ENCODE measurements around the gene ALDOA. TPM values are rescaled to one million over a fixed set of nuclear protein-coding genes. Genes with fewer than 3 reads are reported as not detected.
"Not testable (repeated sequence)": the region's sequence is repeated elsewhere in the genome, so short reads cannot be mapped to it uniquely, and the experiment has no call there.

ALDOA gene
- total RNA-seq, 3 donors from 2014 or later: 479 to 672 (median 540) TPM

GRCh38 chr16:30031477-30031918 lies 34.1 kb upstream of the ALDOA start:
- Histone ChIP-seq H3K27ac (no peak overlapping the region), H3K4me1 (no peaks in the 10 kb centered on the region), H3K4me3 (no peak overlapping the region), H3K27me3 (peaks cover 14 to 57% of the 10 kb centered on the region in 2 donors), H3K36me3 (no peaks in the 10 kb centered on the region), H3K9me3 (no peaks in the 10 kb centered on the region)
- DNase-seq (ENCODE audit: low spot score in 2 of 2): no peak
- TF ChIP-seq, protein P1, sequence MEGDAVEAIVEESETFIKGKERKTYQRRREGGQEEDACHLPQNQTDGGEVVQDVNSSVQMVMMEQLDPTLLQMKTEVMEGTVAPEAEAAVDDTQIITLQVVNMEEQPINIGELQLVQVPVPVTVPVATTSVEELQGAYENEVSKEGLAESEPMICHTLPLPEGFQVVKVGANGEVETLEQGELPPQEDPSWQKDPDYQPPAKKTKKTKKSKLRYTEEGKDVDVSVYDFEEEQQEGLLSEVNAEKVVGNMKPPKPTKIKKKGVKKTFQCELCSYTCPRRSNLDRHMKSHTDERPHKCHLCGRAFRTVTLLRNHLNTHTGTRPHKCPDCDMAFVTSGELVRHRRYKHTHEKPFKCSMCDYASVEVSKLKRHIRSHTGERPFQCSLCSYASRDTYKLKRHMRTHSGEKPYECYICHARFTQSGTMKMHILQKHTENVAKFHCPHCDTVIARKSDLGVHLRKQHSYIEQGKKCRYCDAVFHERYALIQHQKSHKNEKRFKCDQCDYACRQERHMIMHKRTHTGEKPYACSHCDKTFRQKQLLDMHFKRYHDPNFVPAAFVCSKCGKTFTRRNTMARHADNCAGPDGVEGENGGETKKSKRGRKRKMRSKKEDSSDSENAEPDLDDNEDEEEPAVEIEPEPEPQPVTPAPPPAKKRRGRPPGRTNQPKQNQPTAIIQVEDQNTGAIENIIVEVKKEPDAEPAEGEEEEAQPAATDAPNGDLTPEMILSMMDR (IDR thresholded peaks at IDR 0.05): no peak
- TF ChIP-seq POLR2A (IDR thresholded peaks at IDR 0.05): no peak
- no peak for TF ChIP-seq POLR2AphosphoS5 (IDR thresholded peaks at IDR 0.05)
- intact Hi-C loops (cut with DNase I; ENCODE audit: low total_unique reads): no loop called here

DNA sequence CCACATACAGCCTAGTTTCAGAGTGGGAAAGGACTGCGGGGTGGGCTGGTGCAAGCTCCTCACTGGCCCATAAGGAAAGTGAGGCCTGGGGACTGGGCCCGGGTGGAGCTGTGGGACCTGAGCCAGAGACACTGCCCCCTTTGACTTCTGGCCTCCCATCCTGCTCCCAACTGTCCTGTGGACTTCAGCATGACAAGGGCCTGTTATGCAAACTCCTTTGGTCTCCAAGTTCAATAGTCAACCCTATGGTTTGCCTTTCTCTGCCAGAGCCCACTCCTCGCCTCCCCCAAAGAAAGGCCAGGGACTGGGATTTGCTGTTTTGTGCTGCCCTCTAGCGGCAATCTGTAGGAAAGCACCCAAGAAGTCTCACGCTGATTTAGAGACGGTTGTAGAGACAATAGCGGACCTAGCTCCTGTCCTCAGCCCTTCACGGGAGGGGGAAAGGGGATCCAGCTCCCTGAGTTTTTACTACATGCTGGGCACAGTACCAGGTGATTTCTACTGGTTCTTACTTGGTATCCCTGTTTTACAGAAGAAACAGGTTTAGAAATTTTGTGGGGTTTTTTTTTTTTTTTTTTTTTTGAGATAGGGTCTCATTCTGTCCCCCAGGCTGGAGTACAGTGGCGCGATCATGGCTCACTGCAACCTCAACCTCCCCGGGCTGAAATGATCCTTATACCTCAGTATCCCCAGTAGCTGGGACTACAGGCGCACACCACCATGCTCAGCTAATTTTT lies 33.3 kb upstream of the ALDOA start:
- Histone ChIP-seq H3K27ac (no peak overlapping the region), H3K9me3 (no peaks in the 10 kb centered on the region), H3K4me1 (no peaks in the 10 kb centered on the region), H3K36me3 (no peaks in the 10 kb centered on the region), H3K4me3 (no peak overlapping the region), H3K27me3 (peaks cover 14 to 50% of the 10 kb centered on the region in 2 donors)
- intact Hi-C loops (cut with DNase I; ENCODE audit: low total_unique reads): no loop called here
- no peak for DNase-seq (ENCODE audit: low spot score in 2 of 2)
- TF ChIP-seq POLR2AphosphoS5 (IDR thresholded peaks at IDR 0.05): no peak
- TF ChIP-seq, protein P1 (IDR thresholded peaks at IDR 0.05): peak in 2 of 3 donors; percentile 28 to 37

GRCh38 chr16:30033270-30033669 lies 32.3 kb upstream of the ALDOA start:
- no peak overlapping the region for H3K4me3 ChIP-seq
- no peaks in the 10 kb centered on the region for H3K36me3 ChIP-seq
- H3K27ac ChIP-seq: no peak overlapping the region
- intact Hi-C loops (cut with DNase I; ENCODE audit: low total_unique reads): no loop called here
- H3K4me1 ChIP-seq: no peaks in the 10 kb centered on the region
- no peak for DNase-seq (ENCODE audit: low spot score in 2 of 2)
- TF ChIP-seq POLR2A (IDR thresholded peaks at IDR 0.05) (no peak), POLR2AphosphoS5 (IDR thresholded peaks at IDR 0.05) (no peak)
- TF ChIP-seq, protein P1 (IDR thresholded peaks at IDR 0.05): no peak
- H3K9me3 ChIP-seq: no peaks in the 10 kb centered on the region
- H3K27me3 ChIP-seq: peaks cover 14 to 49% of the 10 kb centered on the region in 2 donors

DNA sequence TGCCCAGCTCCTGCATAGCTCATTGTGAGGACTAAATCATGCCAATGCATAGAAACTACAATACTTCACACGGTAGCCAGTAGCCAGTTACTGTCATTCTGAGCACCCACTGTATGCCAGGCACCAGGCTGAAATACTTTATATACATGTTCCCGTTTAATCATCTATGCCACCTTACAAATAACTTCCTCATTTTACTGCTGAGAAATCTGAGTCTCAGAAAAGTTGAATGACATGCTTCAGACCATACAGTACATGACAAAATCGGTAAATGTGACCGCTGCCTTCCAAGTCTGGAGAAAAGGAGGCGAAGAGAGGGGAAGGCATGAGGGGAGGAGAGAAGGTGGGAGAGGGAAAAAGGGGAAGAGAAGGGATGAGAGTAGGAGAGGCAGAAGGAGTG lies 25.3 kb upstream of the ALDOA start:
- TF ChIP-seq POLR2A (IDR thresholded peaks at IDR 0.05) (no peak), POLR2AphosphoS5 (IDR thresholded peaks at IDR 0.05) (no peak)
- TF ChIP-seq, protein P1 (IDR thresholded peaks at IDR 0.05): no peak
- intact Hi-C loops (cut with DNase I; ENCODE audit: low total_unique reads): no loop called here
- Histone ChIP-seq H3K27me3 (peaks cover 0 to 2% of the 10 kb centered on the region in 2 donors), H3K4me3 (no peak overlapping the region), H3K9me3 (no peaks in the 10 kb centered on the region), H3K36me3 (no peaks in the 10 kb centered on the region), H3K27ac (no peak overlapping the region), H3K4me1 (no peaks in the 10 kb centered on the region)
- DNase-seq (ENCODE audit: low spot score in 2 of 2): no peak

GRCh38 chr16:30040690-30041089 lies 24.9 kb upstream of the ALDOA start:
- H3K27me3 ChIP-seq; intact Hi-C loops (cut with DNase I; ENCODE audit: low total_unique reads); H3K4me3 ChIP-seq; H3K27ac ChIP-seq; H3K36me3 ChIP-seq; H3K4me1 ChIP-seq; DNase-seq (ENCODE audit: low spot score in 2 of 2); H3K9me3 ChIP-seq: not testable (repeated sequence)
